Measurements from ENCODE around the gene OTUD5. TPM values are rescaled to one million over a fixed set of nuclear protein-coding genes. Genes with fewer than 3 reads are reported as not detected.

OTUD5 gene
- total and polyA plus RNA-seq, 2 experiments from 2014 or later = 27.0 to 43.4 TPM

DNA sequence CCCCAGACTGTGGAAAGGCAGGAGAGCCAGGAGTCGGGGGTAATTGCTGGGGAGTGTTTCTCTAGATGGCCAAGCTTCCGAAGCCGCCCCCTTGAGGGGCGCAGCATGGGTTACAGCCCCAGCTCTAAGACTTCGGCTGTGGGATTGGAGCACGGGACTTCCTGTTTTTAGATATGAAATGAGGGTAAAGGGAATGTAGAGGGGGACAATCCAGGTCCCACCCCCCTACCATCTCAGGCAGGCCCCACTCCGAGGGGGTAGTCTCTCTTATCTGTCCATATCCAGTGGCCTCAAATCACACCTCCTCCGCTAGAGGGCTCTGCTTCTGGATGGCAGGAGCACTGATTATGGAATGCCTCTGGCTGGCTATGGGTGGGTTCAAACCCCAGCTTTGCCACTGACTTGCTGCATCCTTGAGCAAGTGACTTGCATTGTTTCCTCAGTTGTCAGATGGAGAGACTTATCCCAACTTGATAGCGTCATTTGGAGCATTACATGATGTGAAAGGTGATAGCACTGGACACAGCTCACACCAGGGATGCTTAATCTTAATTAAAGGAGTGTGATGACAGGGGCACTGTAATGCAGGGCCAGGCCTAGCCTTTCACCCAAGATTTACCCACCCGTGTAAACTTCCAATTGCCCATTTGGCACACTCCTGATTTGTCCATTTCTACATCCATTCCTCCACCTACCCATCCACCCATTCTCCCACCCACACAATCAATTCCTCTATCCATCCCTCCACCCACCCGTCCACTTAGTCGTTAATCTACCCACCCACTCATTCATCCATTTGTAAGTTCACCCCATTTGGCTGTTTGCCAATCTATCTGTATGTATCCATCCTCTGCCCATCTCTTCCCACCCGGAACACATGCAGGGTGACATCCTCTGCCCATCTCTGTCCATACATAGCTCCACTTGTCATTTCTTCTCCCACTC is 15.1 kb upstream of the OTUD5 start:
- TF ChIP-seq EZH2phosphoT487 (IDR thresholded peaks at IDR 0.05; ENCODE audit: insufficient read depth, low read depth) (no peak), EZH2 (IDR thresholded peaks at IDR 0.05; ENCODE audit: insufficient read depth, poor library complexity, severe bottlenecking) (no peak)

DNA sequence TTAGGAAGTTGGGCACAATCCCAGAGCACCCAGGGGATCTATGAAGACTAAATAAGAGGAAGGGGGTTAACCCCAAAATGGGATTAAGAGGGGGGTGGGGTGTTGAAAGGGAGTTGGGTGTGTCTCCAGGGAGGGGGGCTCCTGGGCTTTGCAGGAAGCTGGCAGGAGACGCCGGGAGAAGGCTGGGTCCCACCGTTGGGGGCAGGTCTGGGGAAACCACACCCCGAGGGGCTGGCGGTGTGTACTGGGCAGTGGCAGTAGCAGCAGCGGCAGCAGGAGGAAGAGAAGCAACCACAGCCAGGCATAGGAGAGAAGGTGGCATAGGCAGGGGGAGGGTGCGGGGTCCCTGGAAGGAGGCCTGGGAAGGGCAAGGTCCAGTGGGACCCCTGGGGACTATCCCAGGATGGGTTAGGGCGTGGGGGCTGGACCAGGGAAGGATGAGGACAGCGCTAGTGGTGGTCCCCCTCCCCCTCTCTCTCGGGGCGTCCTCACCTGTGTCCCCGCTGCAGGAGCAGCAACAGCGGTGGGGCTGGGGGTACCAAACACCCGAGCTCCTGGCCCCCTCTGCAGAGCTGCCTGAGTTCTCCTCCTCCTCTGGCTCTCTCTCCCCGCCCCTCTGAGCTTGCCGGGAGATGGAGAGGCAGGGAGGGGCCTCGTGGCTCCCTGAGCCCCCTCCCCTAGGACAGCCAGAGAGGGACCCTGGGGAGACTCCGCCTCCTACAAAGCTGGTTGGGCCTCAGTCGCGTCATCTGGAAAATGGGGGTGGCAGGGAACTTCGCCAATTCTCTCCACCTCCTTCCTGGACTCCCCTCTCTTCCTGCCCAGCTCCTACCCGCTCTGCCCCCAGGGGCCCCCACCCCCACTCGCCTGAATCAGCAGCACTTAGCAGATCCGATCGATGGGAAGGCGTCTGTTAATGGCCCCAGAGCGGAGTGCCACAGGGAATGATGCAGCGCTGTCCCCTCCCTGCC is 14.1 kb upstream of the OTUD5 start, which contains the start of gene KCND1:
TSS of gene KCND1 (minus strand) at position 596 of the 971 bp plus-strand sequence. CDS start 1,573 bp downstream, outside the sequence.
- DNase-seq = peak; percentile 47
- no peaks in the 10 kb centered on the region for H3K79me2 ChIP-seq (ENCODE audit: insufficient read depth)
- H3K27ac ChIP-seq = no peak within 1 kb of the TSS
- no peaks in the 10 kb centered on the region for H3F3A ChIP-seq (ENCODE audit: insufficient read depth)
- H4K20me1 ChIP-seq (ENCODE audit: insufficient read depth) = no peaks in the 10 kb centered on the region
- peak within 1 kb of the TSS; percentile 64 for H3K4me3 ChIP-seq
- no peaks in the 10 kb centered on the region for H3K9me2 ChIP-seq (ENCODE audit: insufficient read depth)
- H3K27me3 ChIP-seq (replicated peaks; ENCODE audit: insufficient read depth) = no peaks in the 10 kb centered on the region
- H3K9ac ChIP-seq = peak within 1 kb of the TSS; percentile 60
- H3K9me3 ChIP-seq (ENCODE audit: low read depth) = no peaks in the 10 kb centered on the region
- no peak within 1 kb of the TSS for H2AFZ ChIP-seq
- in situ Hi-C loops (cut with MboI) = no loop called here
- 0 to 5% methylated on average over 2 to 15 of the region's 28 CpGs for WGBS, 2 experiments (ENCODE audit: low coverage in 1 of 2, low lambda C conversion rate in 2 of 2, missing lambda C conversion rate in 2 of 2)
- TF ChIP-seq EZH2phosphoT487 (IDR thresholded peaks at IDR 0.05; ENCODE audit: insufficient read depth, low read depth) (no peak), EZH2 (IDR thresholded peaks at IDR 0.05; ENCODE audit: insufficient read depth, poor library complexity, severe bottlenecking) (no peak)
- H3K4me1 ChIP-seq (ENCODE audit: insufficient read depth) = 0 out of 2 replicates have a peak, but pooled peaks cover 8% of the 10 kb centered on the region
- H3K4me2 ChIP-seq (ENCODE audit: unreplicated experiment) = peak within 1 kb of the TSS; percentile 71
- no peaks in the 10 kb centered on the region for H3K36me3 ChIP-seq (ENCODE audit: low read depth)

More for the DNA sequence above, 15.1 kb upstream of the OTUD5 start:
- no peak overlapping the region for H2AFZ ChIP-seq
- no peak overlapping the region for H3K27ac ChIP-seq
- H3F3A ChIP-seq (ENCODE audit: insufficient read depth) = no peaks in the 10 kb centered on the region
- peak overlapping the region; percentile 64 for H3K4me3 ChIP-seq
- no peaks in the 10 kb centered on the region for H3K27me3 ChIP-seq (replicated peaks; ENCODE audit: insufficient read depth)
- no peaks in the 10 kb centered on the region for H3K9me3 ChIP-seq (ENCODE audit: low read depth)
- no peaks in the 10 kb centered on the region for H3K9me2 ChIP-seq (ENCODE audit: insufficient read depth)
- WGBS, 2 experiments (ENCODE audit: low coverage in 1 of 2, low lambda C conversion rate in 2 of 2, missing lambda C conversion rate in 2 of 2) = 8 to 14% methylated on average over 10 to 12 of the region's 13 CpGs
- no peaks in the 10 kb centered on the region for H3K79me2 ChIP-seq (ENCODE audit: insufficient read depth)
- peak overlapping the region; percentile 71 for H3K4me2 ChIP-seq (ENCODE audit: unreplicated experiment)
- H4K20me1 ChIP-seq (ENCODE audit: insufficient read depth) = no peaks in the 10 kb centered on the region
- 0 out of 2 replicates have a peak, but pooled peaks cover 6% of the 10 kb centered on the region for H3K4me1 ChIP-seq (ENCODE audit: insufficient read depth)
- H3K9ac ChIP-seq = peak overlapping the region; percentile 60
- in situ Hi-C loops (cut with MboI) = no loop called here
- no peaks in the 10 kb centered on the region for H3K36me3 ChIP-seq (ENCODE audit: low read depth)
- DNase-seq = peak; percentile 59

- Histone ChIP-seq H3K36me3 (ENCODE audit: low read depth) (no peaks in the 10 kb centered on the region), H3K9me3 (ENCODE audit: low read depth) (no peaks in the 10 kb centered on the region), H3K79me2 (ENCODE audit: insufficient read depth) (no peaks in the 10 kb centered on the region), H3K4me3 (no peak overlapping the region), H3K4me1 (ENCODE audit: insufficient read depth) (0 out of 2 replicates have a peak, but pooled peaks cover 8% of the 10 kb centered on the region), H3K9me2 (ENCODE audit: insufficient read depth) (no peaks in the 10 kb centered on the region), H4K20me1 (ENCODE audit: insufficient read depth) (no peaks in the 10 kb centered on the region), H3K9ac (no peak overlapping the region), H2AFZ (no peak overlapping the region), H3K27me3 (replicated peaks; ENCODE audit: insufficient read depth) (no peaks in the 10 kb centered on the region), H3K4me2 (ENCODE audit: unreplicated experiment) (no peak overlapping the region), H3F3A (ENCODE audit: insufficient read depth) (no peaks in the 10 kb centered on the region), H3K27ac (no peak overlapping the region)
- no peak for DNase-seq
- in situ Hi-C loops (cut with MboI) = no loop called here
- TF ChIP-seq EZH2 (IDR thresholded peaks at IDR 0.05; ENCODE audit: insufficient read depth, poor library complexity, severe bottlenecking) (no peak), EZH2phosphoT487 (IDR thresholded peaks at IDR 0.05; ENCODE audit: insufficient read depth, low read depth) (no peak)
- 84 to 86% methylated on average over 5 to 12 of the region's 28 CpGs for WGBS, 2 experiments (ENCODE audit: low coverage in 1 of 2, low lambda C conversion rate in 2 of 2, missing lambda C conversion rate in 2 of 2)
Observed at GRCh38 chrX:48969471-48969870, 12.1 kb upstream of the OTUD5 start.

DNA sequence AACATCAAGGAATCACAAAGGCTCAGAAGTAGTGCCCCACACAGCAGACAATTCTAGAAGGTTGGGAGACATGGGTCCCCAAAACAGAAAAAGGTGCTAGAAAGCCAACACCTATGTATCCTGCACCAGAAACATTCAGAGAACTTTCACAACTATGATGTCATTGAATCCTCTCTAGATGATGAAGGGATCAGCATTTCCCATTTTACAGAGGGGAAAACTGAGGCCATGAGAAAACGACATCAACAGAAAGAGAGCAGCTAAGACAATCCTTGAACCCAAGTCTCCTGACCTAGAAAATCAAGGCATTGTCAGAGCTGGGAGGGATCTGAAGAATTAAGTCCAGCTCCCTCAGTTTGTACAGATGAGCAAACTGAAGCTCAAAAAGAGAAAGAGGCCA is 11.0 kb upstream of the OTUD5 start:
- 86 to 95% methylated on average over 1 of the region's 1 CpG for WGBS, 2 experiments (ENCODE audit: low coverage in 1 of 2, low lambda C conversion rate in 2 of 2, missing lambda C conversion rate in 2 of 2)
- H2AFZ ChIP-seq = no peak overlapping the region
- no peak overlapping the region for H3K27ac ChIP-seq
- H3K36me3 ChIP-seq (ENCODE audit: low read depth) = no peaks in the 10 kb centered on the region
- H3F3A ChIP-seq (ENCODE audit: insufficient read depth) = no peaks in the 10 kb centered on the region
- DNase-seq = no peak
- no peak overlapping the region for H3K4me3 ChIP-seq
- in situ Hi-C loops (cut with MboI) = no loop called here
- no peaks in the 10 kb centered on the region for H3K27me3 ChIP-seq (replicated peaks; ENCODE audit: insufficient read depth)
- 0 out of 2 replicates have a peak, but pooled peaks cover 8% of the 10 kb centered on the region for H3K4me1 ChIP-seq (ENCODE audit: insufficient read depth)
- no peak overlapping the region for H3K4me2 ChIP-seq (ENCODE audit: unreplicated experiment)
- H3K9ac ChIP-seq = no peak overlapping the region
- TF ChIP-seq EZH2 (IDR thresholded peaks at IDR 0.05; ENCODE audit: insufficient read depth, poor library complexity, severe bottlenecking) = no peak
- no peaks in the 10 kb centered on the region for H3K9me3 ChIP-seq (ENCODE audit: low read depth)
- no peaks in the 10 kb centered on the region for H3K9me2 ChIP-seq (ENCODE audit: insufficient read depth)
- H4K20me1 ChIP-seq (ENCODE audit: insufficient read depth) = no peaks in the 10 kb centered on the region
- no peaks in the 10 kb centered on the region for H3K79me2 ChIP-seq (ENCODE audit: insufficient read depth)

All from GM23248 (cell line).